ENCODE measurements around the gene CDH13. TPM values are rescaled to one million over a fixed set of nuclear protein-coding genes. Genes with fewer than 3 reads are reported as not detected.

The CDH13 gene
- total and polyA plus RNA-seq, 9 of the 15 experiments (the other 6 are each of a cell fraction or from before 2014, with no cell fraction given) = 0.03 TPM; not detected in 8

GRCh38 chr16:82703161-82703560, 76.4 kb downstream of the CDH13 start:
- ATAC-seq (no peak), DNase-seq (ENCODE audit: extremely low read depth in 1 of 4, low spot score in 3 of 4) (no peak), FAIRE-seq (no peak)
- in situ Hi-C loops (cut with MboI) (no loop called here), intact Hi-C loops (cut with micrococcal nuclease) (no loop called here)
- ChIA-PET CTCF (ENCODE audit: low intra/inter-chr PET ratio) (no interaction called here), POLR2A (no interaction called here)
- no peaks in the 10 kb centered on the region for H4K20me1 ChIP-seq (replicated peaks; ENCODE audit: control insufficient read depth, insufficient read depth, low read length)
- H3K4me2 ChIP-seq (ENCODE audit: insufficient read depth, low read length) = no peak overlapping the region
- no peak for TF ChIP-seq MEF2A (IDR thresholded peaks at IDR 0.05; ENCODE audit: control insufficient read depth, low read depth, low read length)
- TF ChIP-seq ELF1 (tag; IDR thresholded peaks at IDR 0.05) = no peak
- no peak for TF ChIP-seq SMARCC2 (IDR thresholded peaks at IDR 0.05; ENCODE audit: low read depth)
- TF ChIP-seq, protein P1, sequence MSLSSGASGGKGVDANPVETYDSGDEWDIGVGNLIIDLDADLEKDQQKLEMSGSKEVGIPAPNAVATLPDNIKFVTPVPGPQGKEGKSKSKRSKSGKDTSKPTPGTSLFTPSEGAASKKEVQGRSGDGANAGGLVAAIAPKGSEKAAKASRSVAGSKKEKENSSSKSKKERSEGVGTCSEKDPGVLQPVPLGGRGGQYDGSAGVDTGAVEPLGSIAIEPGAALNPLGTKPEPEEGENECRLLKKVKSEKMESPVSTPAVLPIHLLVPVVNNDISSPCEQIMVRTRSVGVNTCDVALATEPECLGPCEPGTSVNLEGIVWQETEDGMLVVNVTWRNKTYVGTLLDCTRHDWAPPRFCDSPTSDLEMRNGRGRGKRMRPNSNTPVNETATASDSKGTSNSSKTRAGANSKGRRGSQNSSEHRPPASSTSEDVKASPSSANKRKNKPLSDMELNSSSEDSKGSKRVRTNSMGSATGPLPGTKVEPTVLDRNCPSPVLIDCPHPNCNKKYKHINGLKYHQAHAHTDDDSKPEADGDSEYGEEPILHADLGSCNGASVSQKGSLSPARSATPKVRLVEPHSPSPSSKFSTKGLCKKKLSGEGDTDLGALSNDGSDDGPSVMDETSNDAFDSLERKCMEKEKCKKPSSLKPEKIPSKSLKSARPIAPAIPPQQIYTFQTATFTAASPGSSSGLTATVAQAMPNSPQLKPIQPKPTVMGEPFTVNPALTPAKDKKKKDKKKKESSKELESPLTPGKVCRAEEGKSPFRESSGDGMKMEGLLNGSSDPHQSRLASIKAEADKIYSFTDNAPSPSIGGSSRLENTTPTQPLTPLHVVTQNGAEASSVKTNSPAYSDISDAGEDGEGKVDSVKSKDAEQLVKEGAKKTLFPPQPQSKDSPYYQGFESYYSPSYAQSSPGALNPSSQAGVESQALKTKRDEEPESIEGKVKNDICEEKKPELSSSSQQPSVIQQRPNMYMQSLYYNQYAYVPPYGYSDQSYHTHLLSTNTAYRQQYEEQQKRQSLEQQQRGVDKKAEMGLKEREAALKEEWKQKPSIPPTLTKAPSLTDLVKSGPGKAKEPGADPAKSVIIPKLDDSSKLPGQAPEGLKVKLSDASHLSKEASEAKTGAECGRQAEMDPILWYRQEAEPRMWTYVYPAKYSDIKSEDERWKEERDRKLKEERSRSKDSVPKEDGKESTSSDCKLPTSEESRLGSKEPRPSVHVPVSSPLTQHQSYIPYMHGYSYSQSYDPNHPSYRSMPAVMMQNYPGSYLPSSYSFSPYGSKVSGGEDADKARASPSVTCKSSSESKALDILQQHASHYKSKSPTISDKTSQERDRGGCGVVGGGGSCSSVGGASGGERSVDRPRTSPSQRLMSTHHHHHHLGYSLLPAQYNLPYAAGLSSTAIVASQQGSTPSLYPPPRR (CRISPR knock-in tag; IDR thresholded peaks at IDR 0.05; ENCODE audit: borderline replicate concordance) = no peak
- TF ChIP-seq ZNF77 (CRISPR knock-in tag; IDR thresholded peaks at IDR 0.05) = no peak
- TF ChIP-seq ZNF561 (CRISPR knock-in tag; conservative IDR thresholded peaks at IDR 0.05) = no peak
- TF ChIP-seq HEY1 (CRISPR knock-in tag; IDR thresholded peaks at IDR 0.05; ENCODE audit: borderline replicate concordance) = no peak
- TF ChIP-seq PTRF (tag; IDR thresholded peaks at IDR 0.05) = no peak
- no peak for TF ChIP-seq ZBED1 (IDR thresholded peaks at IDR 0.05)
- no peak for TF ChIP-seq ZFP30 (CRISPR knock-in tag; IDR thresholded peaks at IDR 0.05; ENCODE audit: borderline replicate concordance)
- no peak for TF ChIP-seq FOS (IDR thresholded peaks at IDR 0.05; ENCODE audit: extremely low read depth, insufficient read length)
- TF ChIP-seq PHB2 (IDR thresholded peaks at IDR 0.05; ENCODE audit: low read depth) = no peak
- no peak for TF ChIP-seq PTTG1 (tag; IDR thresholded peaks at IDR 0.05; ENCODE audit: low read depth)
- TF ChIP-seq PHF21A (IDR thresholded peaks at IDR 0.05; ENCODE audit: borderline replicate concordance, low read depth) = no peak
- TF ChIP-seq KDM4B (IDR thresholded peaks at IDR 0.05; ENCODE audit: borderline replicate concordance in 2 of 2, low read depth in 1 of 2) = no peak
- no peak for TF ChIP-seq MTA2 (IDR thresholded peaks at IDR 0.05; ENCODE audit: low read depth)
- no peak for TF ChIP-seq FOXJ2 (tag; IDR thresholded peaks at IDR 0.05)
- no peak for TF ChIP-seq SRSF7 (optimal IDR thresholded peaks at IDR 0.05; ENCODE audit: low read depth, low read length)
- TF ChIP-seq ILK (tag; IDR thresholded peaks at IDR 0.05; ENCODE audit: borderline replicate concordance, low read depth) = no peak
- no peak for TF ChIP-seq HDAC2 (IDR thresholded peaks at IDR 0.05)
- no peaks in the 10 kb centered on the region for H3K9me1 ChIP-seq (ENCODE audit: control insufficient read depth, insufficient read depth, low read length)
- H3K9ac ChIP-seq (ENCODE audit: insufficient read depth in 1 of 2, low read depth in 2 of 2, low read length in 2 of 2) = no peak overlapping the region
- H3K79me2 ChIP-seq (ENCODE audit: control insufficient read depth, insufficient read depth, low read length) = no peaks in the 10 kb centered on the region
- WGBS (ENCODE audit: insufficient coverage, low coverage, missing lambda C conversion rate) = 0% methylated on average over 2 of the region's 2 CpGs
- H2AFZ ChIP-seq (ENCODE audit: low read depth, low read length) = no peak overlapping the region
- no peaks in the 10 kb centered on the region for H3K36me3 ChIP-seq (ENCODE audit: control insufficient read depth, insufficient read depth, low read length)
- BruUV-seq (replicated peaks) = no TSS peak
- no peaks in the 10 kb centered on the region for H3K4me1 ChIP-seq (replicated peaks in 1 of 2; ENCODE audit: control insufficient read depth in 2 of 2, insufficient read depth in 2 of 2, low read length in 2 of 2)
- no peak overlapping the region for H3K4me3 ChIP-seq
- no peaks in the 10 kb centered on the region for H3K27me3 ChIP-seq (ENCODE audit: control insufficient read depth in 2 of 2, insufficient read depth in 2 of 2, low read length in 2 of 2)
- no peaks in the 10 kb centered on the region for H3K9me3 ChIP-seq (replicated peaks; ENCODE audit: control insufficient read depth, insufficient read depth, low read depth, low read length)
- no peak overlapping the region for H3K27ac ChIP-seq (ENCODE audit: extremely low read depth, low read depth, low read length)

Data from K562 (cell line).